Astrocyte of the hippocampus (primary cell): Measurements from ENCODE around the gene DYNC2H1.

ENCODE experiments used
- DNase-seq: peaks from one replicate; pipeline ENCODE4 v3.0.0; 2011; ENCODE audit warnings: low read depth, low spot score

Gene DYNC2H1

GRCh38 chr11:103281301-103281700, 172.1 kb downstream of the DYNC2H1 start:
- DNase-seq, result no peak

- DNase-seq, result no peak
These were observed 175.0 kb downstream of the DYNC2H1 start for GRCh38 chr11:103284260-103284659.

DNA sequence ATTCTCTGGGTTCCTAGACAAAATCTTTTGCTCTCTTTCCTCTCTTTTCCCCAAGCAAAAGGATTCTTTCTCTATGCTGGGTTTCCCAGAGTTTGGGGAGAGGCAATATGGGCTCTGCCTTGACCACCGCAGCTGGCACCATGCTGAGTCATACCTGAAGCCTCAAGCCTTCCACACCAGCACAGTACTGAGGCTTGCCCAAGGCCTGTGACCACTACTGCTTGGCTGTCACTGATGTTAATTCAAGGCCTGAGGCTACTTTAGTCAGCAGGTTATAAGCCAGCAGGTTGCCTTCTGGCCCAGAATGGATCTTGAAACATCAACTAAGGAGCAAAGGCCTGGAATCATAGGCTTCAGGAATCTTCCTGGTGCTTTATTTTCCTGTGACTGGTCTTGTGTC, 185.3 kb downstream of the DYNC2H1 start:
- DNase-seq, result no peak

- no peak for DNase-seq
These were observed 186.5 kb downstream of the DYNC2H1 start for GRCh38 chr11:103295704-103296103.

GRCh38 chr11:103297900-103298299, 188.7 kb downstream of the DYNC2H1 start:
- no peak for DNase-seq

DNA sequence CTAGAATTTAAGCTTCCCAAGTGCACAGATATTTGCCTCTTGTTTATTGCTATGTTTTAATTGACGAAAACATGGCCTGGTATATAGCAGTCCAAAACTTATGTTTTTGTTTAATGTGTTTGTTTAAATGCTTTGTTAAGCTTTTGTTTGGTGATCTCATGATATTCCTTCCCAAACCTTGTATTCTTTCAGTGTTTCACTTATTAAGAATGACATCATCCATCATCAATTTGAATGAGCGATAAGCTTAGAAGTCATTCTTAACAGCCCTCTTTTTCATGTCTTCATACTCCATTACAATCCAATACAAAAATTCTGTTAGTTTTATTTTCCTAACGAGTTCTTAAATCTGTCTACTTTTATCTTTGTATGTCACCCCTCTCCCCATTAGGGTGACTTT, 206.0 kb downstream of the DYNC2H1 start:
- no peak for DNase-seq

- peak; percentile 14 for DNase-seq
These were observed 207.9 kb downstream of the DYNC2H1 start for GRCh38 chr11:103317118-103317517.

DNA sequence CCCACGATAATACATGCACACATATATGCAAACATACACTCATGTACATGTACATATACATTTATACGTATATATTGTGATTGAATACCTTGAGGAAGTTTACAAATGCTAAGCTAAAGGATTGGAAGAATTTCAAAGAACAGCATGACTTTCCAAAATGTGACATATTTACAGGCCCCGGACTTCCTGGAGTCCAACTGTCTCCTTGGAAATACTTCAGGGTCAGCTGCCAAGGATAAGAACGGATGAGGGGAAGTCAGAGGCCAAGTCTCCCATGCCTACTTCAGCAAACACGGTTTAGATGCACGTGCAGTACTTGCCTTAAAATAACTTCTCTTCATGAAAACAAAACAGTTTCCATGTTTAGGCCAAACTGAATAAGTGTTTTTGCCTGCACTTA, 213.6 kb downstream of the DYNC2H1 start:
- no peak for DNase-seq

DNA sequence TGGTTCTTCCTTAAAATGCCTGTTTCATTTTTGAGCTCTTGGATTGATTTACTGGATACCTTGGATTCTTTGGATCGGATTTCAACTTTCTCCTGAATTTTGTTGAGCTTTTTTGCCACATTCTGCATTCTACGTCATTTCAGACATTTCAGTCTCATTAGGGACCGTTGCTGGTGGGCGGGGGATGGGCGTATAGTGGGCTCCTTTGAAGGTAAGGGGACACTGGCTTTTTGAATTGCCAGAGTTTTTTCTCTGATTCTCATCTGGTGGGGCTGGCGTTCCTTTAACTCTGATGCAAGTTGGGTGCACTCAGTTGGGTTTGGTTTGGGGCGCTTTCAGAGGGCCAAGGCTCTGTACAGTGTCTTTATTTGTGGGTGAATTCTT, 216.5 kb downstream of the DYNC2H1 start:
- DNase-seq, result no peak

DNA sequence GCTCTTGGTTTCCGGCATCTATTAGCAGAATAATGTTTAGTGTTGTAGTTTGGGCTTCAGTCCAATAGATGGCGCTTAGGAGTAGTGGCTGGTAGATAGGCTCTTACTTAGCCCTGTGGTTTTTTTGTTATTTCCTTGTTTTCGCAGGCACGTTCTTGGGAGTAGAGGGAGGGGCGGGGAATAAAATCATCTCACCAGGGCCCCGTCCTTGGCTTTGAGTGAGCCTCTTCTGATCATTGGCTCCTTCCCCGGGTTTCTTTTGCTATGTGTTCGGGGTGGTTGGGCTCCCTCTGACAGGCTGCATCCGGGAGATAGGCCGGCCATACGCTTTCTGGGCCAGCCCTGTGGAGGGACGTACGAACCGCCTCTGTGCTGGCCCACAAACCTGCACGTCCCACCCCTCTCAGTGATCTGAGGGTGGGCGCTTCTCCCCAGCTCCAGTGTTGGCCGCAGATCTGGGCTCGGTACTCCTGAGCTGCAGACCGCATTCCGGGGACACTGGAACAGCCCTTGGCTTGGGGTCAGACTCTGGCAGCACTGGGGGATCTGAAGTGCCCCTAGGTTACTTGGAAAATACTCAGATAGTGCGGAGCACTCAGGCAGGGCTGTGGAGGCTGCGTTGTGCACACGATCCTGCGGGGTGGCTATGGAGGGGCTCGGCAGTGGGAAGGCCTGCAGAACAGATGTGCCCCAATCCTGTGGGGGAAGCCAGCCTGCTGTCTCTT, 217.0 kb downstream of the DYNC2H1 start:
- DNase-seq, result peak; percentile 80

GRCh38 chr11:103327721-103328120, 218.5 kb downstream of the DYNC2H1 start:
- no peak for DNase-seq

DNA sequence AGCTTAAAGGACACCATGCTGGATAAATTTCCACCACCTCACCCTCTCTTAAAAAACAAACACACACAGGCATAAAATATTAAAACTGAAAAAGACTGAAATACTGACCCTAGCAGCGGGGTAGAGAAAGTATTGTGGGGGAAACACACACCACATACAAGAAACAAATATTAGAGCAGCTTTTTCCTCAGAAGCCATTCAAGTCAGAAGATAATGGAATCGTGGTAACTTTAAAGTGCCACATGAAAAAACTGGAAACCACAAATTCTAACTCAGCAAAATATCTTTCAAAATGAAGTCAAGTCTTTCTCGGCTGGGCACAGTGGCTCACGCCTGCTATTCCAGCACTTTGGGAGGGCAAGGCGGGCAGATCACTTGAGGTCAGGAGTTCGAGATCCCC, 223.2 kb downstream of the DYNC2H1 start:
- DNase-seq, result peak; percentile 10

- no peak for DNase-seq
These were observed 229.6 kb downstream of the DYNC2H1 start for GRCh38 chr11:103338621-103339484.

- no peak for DNase-seq
These were observed 230.2 kb downstream of the DYNC2H1 start for GRCh38 chr11:103339485-103339857.

DNA sequence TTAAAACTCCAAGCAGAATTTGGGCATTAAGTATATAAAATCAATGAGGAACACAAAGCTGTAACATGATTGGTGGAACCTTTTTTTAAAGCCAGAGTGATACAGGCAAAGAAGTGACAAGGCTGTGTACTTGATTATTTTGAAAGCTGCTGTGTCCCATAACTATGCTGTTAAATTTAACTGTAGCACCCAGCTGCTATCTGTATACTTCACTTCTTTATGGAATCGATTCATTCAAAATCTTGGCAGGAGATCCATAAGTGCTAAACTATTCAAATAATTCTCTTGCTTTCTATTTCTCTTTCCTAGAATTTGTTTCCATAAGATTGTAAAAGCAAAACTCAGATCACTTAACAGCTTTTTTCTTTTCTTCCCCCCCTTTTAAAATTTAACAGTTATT, 231.7 kb downstream of the DYNC2H1 start:
- no peak for DNase-seq

GRCh38 chr11:103344886-103345285, 235.7 kb downstream of the DYNC2H1 start:
- DNase-seq, result no peak

GRCh38 chr11:103349595-103349994, 240.4 kb downstream of the DYNC2H1 start:
- DNase-seq, result no peak

DNA sequence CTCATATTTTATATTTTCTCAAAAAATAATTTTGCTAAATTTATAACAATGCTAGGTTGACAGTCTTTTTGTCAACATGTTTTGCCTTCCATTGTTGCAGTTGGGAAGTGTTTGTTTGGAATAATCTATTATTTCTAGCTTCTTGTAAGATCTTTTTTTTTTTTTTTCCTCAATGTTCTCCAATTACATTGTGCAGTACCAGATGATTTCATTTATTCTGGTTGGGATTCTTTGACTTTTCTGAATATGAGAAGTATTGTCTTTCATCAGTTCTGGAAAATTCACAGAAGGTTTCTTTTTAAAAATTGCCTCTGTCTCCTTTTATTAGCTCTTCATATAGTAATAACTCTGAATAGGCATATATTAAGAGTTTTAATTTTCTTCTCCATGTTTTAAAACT, 245.4 kb downstream of the DYNC2H1 start:
- no peak for DNase-seq

- DNase-seq, result peak; percentile 11
These were observed 249.0 kb downstream of the DYNC2H1 start for GRCh38 chr11:103358251-103358650.

DNA sequence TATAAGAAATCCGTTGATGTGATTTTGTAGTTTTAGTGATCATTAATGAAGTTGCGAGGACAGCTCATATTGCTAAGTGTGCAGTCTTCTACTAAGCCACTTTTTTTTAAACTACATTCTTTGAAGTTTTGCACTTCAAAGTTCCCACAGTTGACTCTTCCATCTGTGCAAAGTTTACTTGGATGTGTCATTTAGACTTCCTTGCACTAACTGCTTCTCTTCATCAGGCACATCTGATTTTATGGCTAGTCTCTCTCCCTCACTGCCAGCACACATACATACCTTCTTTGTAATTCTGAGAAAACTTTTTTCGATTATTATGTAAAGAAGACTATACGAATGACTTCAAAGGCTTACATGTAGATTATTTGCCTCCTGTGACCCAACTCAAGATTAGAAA, 250.0 kb downstream of the DYNC2H1 start:
- peak; percentile 8 for DNase-seq

DNA sequence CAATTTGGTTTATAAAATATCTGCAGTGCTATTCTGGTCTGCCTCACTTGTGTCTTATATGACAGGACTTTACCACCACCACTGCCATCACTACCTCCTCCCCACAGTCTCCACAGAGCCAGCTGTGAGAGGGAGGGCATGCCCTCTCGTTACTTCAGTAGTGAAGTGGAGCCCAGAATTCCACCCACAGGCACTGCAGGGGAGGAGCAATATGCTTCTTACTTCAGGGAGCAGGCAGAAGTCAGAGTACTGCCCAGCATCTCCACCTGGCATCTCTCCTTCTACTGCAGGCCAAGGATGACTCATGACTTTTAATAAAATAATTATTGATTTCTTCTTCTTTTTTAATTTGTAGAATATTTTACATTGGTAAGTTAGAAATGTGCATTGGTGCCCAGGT, 255.5 kb downstream of the DYNC2H1 start:
- peak; percentile 3 for DNase-seq

DNA sequence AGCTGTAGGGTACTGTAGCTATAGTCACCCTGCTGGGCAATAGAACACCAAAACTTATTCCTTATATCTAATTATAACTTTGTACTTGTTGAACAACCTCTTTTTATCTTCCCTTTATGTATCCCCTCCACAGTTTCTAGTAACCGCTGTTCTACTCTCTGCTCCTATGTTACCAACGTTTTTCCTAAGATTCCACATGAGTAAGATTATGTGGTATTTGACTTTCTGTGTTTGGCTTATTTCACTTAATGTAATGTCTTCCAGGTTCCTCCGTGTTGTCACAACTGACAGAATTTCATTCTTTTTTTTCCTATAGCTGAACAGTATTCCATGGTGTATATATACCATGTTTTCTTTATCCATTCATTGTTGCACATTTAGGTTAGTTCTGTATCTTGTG, 258.4 kb downstream of the DYNC2H1 start:
- no peak for DNase-seq

DNA sequence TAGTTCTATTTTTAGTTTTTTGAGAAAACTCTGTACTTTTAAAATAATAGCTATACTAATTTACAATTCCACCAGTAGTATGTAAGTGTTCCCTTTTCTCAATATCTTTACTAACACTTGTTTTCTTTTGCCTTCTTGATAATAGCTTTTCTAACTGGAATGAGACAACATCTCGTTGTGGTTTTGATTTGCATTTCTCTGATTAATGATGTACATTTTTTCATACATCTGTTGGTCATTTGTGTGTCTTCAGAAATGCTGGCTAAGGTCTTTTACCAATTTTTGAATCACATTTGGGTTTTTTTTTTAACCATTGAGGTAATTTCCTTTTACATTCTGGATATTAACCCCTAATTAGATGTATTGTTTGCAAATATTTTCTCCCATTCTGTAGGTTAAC, 258.9 kb downstream of the DYNC2H1 start:
- no peak for DNase-seq
